ENCODE measurements around the gene SYT17.

Gene SYT17

GRCh38 chr16:19213885-19214284, 45.8 kb downstream of the SYT17 start:
- no peak for TF ChIP-seq ZFX (IDR thresholded peaks at IDR 0.05; ENCODE audit: borderline replicate concordance)
- TF ChIP-seq CTCF (IDR thresholded peaks at IDR 0.05): peak; percentile 35
- no peak overlapping the region for H3K27ac ChIP-seq

- H3K27ac ChIP-seq: no peak overlapping the region
- no peak for TF ChIP-seq CTCF (IDR thresholded peaks at IDR 0.05)
- TF ChIP-seq ZFX (IDR thresholded peaks at IDR 0.05; ENCODE audit: borderline replicate concordance): no peak
Observed at GRCh38 chr16:19215705-19216104, 47.7 kb downstream of the SYT17 start.

GRCh38 chr16:19218581-19218980, 50.5 kb downstream of the SYT17 start:
- H3K27ac ChIP-seq: no peak overlapping the region
- TF ChIP-seq CTCF (IDR thresholded peaks at IDR 0.05): no peak
- no peak for TF ChIP-seq ZFX (IDR thresholded peaks at IDR 0.05; ENCODE audit: borderline replicate concordance)

- H3K27ac ChIP-seq: no peak overlapping the region
- no peak for TF ChIP-seq CTCF (IDR thresholded peaks at IDR 0.05)
Observed at GRCh38 chr16:19219836-19220235, 51.8 kb downstream of the SYT17 start.

- H3K27ac ChIP-seq: no peak overlapping the region
- peak; percentile 85 for TF ChIP-seq CTCF (IDR thresholded peaks at IDR 0.05)
- no peak for TF ChIP-seq ZFX (IDR thresholded peaks at IDR 0.05; ENCODE audit: borderline replicate concordance)
Observed at GRCh38 chr16:19223235-19224170, 55.5 kb downstream of the SYT17 start.

GRCh38 chr16:19225651-19226050, 57.6 kb downstream of the SYT17 start:
- TF ChIP-seq ZFX (IDR thresholded peaks at IDR 0.05; ENCODE audit: borderline replicate concordance) (no peak), CTCF (IDR thresholded peaks at IDR 0.05) (no peak)
- H3K27ac ChIP-seq: no peak overlapping the region

- TF ChIP-seq CTCF (IDR thresholded peaks at IDR 0.05): no peak
- TF ChIP-seq ZFX (IDR thresholded peaks at IDR 0.05; ENCODE audit: borderline replicate concordance): no peak
- H3K27ac ChIP-seq: no peak overlapping the region
Observed at GRCh38 chr16:19227643-19228042, 59.6 kb downstream of the SYT17 start.
